Central memory CD8-positive, alpha-beta T cell (primary cell): ENCODE measurements around the gene NUP85.
"Not testable (repeated sequence)": the region's sequence is repeated elsewhere in the genome, so short reads cannot be mapped to it uniquely, and the experiment has no call there.

Source experiments
- ATAC-seq: fragments of 150-1000 bp; cut with Tn5 transposase; replicated peaks from 2 replicates; pipeline ENCODE4 v1.10.0; 2022; ENCODE audit warnings: mild to moderate bottlenecking, moderate FRiP score, moderate number of reproducible peaks; ENCODE audit not compliant: poor library complexity, severe bottlenecking; ENCODE audit errors: extremely low read depth
- DNase-seq, 2 donors: peaks; one replicate each; pipeline ENCODE4 v3.0.0; 2021; ENCODE audit warnings: low spot score in 2 of 2
- H3K27ac Mint-ChIP-seq: one replicate; pipeline ENCODE4 v1.8.0; 2022; ENCODE audit warnings: low read depth, mild to moderate bottlenecking, moderate library complexity, mixed read lengths
- H3K27me3 Mint-ChIP-seq: one replicate; pipeline ENCODE4 v1.8.0; 2022; ENCODE audit warnings: mixed read lengths
- H3K36me3 Mint-ChIP-seq: one replicate; pipeline ENCODE4 v1.8.0; 2022; ENCODE audit warnings: mild to moderate bottlenecking, moderate library complexity, mixed read lengths; ENCODE audit not compliant: insufficient read depth
- H3K4me1 Mint-ChIP-seq: one replicate; pipeline ENCODE4 v1.8.0; 2022; ENCODE audit warnings: mixed read lengths
- H3K4me3 Mint-ChIP-seq: one replicate; pipeline ENCODE4 v1.8.0; 2022; ENCODE audit warnings: mild to moderate bottlenecking, moderate library complexity, mixed read lengths
- H3K9me3 Mint-ChIP-seq: one replicate; pipeline ENCODE4 v1.8.0; 2022; ENCODE audit warnings: mixed read lengths

The NUP85 gene

GRCh38 chr17:75267411-75268232 lies 62.1 kb downstream of the NUP85 start:
- no peaks in the 10 kb centered on the region for H3K9me3 Mint-ChIP-seq
- no peak overlapping the region for H3K4me3 Mint-ChIP-seq
- ATAC-seq, result no peak
- peaks cover 17% of the 10 kb centered on the region for H3K4me1 Mint-ChIP-seq
- no peak overlapping the region for H3K27ac Mint-ChIP-seq
- peaks cover 16% of the 10 kb centered on the region for H3K36me3 Mint-ChIP-seq
- DNase-seq, result no peak
- no peaks in the 10 kb centered on the region for H3K27me3 Mint-ChIP-seq

GRCh38 chr17:75269844-75270217 lies 64.4 kb downstream of the NUP85 start:
- peaks cover 8% of the 10 kb centered on the region for H3K36me3 Mint-ChIP-seq
- H3K4me3 Mint-ChIP-seq, result peak overlapping the region; percentile 85
- no peaks in the 10 kb centered on the region for H3K9me3 Mint-ChIP-seq
- H3K4me1 Mint-ChIP-seq, result peaks cover 22% of the 10 kb centered on the region
- H3K27ac Mint-ChIP-seq, result peak overlapping the region; percentile 35
- ATAC-seq (no peak), DNase-seq (no peak)
- H3K27me3 Mint-ChIP-seq, result no peaks in the 10 kb centered on the region

- peak; percentile 27 to 31 for DNase-seq
- Mint-ChIP-seq H3K9me3 (no peaks in the 10 kb centered on the region), H3K4me3 (peak overlapping the region; percentile 85), H3K27ac (peak overlapping the region; percentile 35), H3K27me3 (no peaks in the 10 kb centered on the region), H3K36me3 (peaks cover 3% of the 10 kb centered on the region), H3K4me1 (peaks cover 22% of the 10 kb centered on the region)
- ATAC-seq, result peak; percentile 38
Measured at GRCh38 chr17:75270218-75270965, 64.9 kb downstream of the NUP85 start.

- peaks cover 22% of the 10 kb centered on the region for H3K4me1 Mint-ChIP-seq
- no peak for DNase-seq
Measured at GRCh38 chr17:75270966-75271232, 65.4 kb downstream of the NUP85 start, which contains the start of gene MIF4GD. MIF4GD (minus strand) TSS chr17:75271231; CDS start chr17:75270195, 1,036 bp downstream.

GRCh38 chr17:75271233-75271954 lies 65.9 kb downstream of the NUP85 start:
- Mint-ChIP-seq H3K4me3 (peak overlapping the region; percentile 79), H3K27ac (peak overlapping the region; percentile 35), H3K9me3 (no peaks in the 10 kb centered on the region), H3K4me1 (peaks cover 22% of the 10 kb centered on the region), H3K27me3 (no peaks in the 10 kb centered on the region), H3K36me3 (peaks cover under 1% of the 10 kb centered on the region)
- ATAC-seq (peak; percentile 85), DNase-seq (peak; percentile 81 to 88)

More at GRCh38 chr17:75270966-75271232, 65.4 kb downstream of the NUP85 start, which contains the start of gene MIF4GD:
- Mint-ChIP-seq H3K4me3 (peak within 1 kb of the TSS; percentile 85), H3K27me3 (no peaks in the 10 kb centered on the region), H3K9me3 (no peaks in the 10 kb centered on the region), H3K27ac (peak within 1 kb of the TSS; percentile 35), H3K36me3 (peaks cover 1% of the 10 kb centered on the region)
- no peak for ATAC-seq

GRCh38 chr17:75271955-75272847 lies 66.7 kb downstream of the NUP85 start:
- no peaks in the 10 kb centered on the region for H3K9me3 Mint-ChIP-seq
- DNase-seq, result no peak

GRCh38 chr17:75272848-75273184 lies 67.3 kb downstream of the NUP85 start:
- peak overlapping the region; percentile 79 for H3K4me3 Mint-ChIP-seq
- no peaks in the 10 kb centered on the region for H3K36me3 Mint-ChIP-seq
- no peak overlapping the region for H3K27ac Mint-ChIP-seq
- no peaks in the 10 kb centered on the region for H3K9me3 Mint-ChIP-seq
- no peak for ATAC-seq
- no peak for DNase-seq
- peaks cover 22% of the 10 kb centered on the region for H3K4me1 Mint-ChIP-seq
- no peaks in the 10 kb centered on the region for H3K27me3 Mint-ChIP-seq

More at GRCh38 chr17:75271955-75272847, 66.7 kb downstream of the NUP85 start:
- H3K4me1 Mint-ChIP-seq, result peaks cover 22% of the 10 kb centered on the region
- H3K27me3 Mint-ChIP-seq, result no peaks in the 10 kb centered on the region
- peak overlapping the region; percentile 79 for H3K4me3 Mint-ChIP-seq
- no peaks in the 10 kb centered on the region for H3K36me3 Mint-ChIP-seq
- no peak for ATAC-seq
- peak overlapping the region; percentile 35 for H3K27ac Mint-ChIP-seq

- Mint-ChIP-seq H3K27me3 (no peaks in the 10 kb centered on the region), H3K9me3 (no peaks in the 10 kb centered on the region), H3K4me1 (peaks cover 17% of the 10 kb centered on the region), H3K4me3 (peak overlapping the region; percentile 42), H3K27ac (peak overlapping the region; percentile 50), H3K36me3 (peaks cover 1% of the 10 kb centered on the region)
- no peak for DNase-seq
- no peak for ATAC-seq
Measured at GRCh38 chr17:75273977-75274708, 68.7 kb downstream of the NUP85 start.

- DNase-seq, result no peak
- peaks cover 11% of the 10 kb centered on the region for H3K36me3 Mint-ChIP-seq
- H3K4me3 Mint-ChIP-seq, result no peak overlapping the region
Measured at GRCh38 chr17:75277664-75278071, 72.2 kb downstream of the NUP85 start.

GRCh38 chr17:75280189-75280588 lies 74.7 kb downstream of the NUP85 start:
- H3K4me1 Mint-ChIP-seq, ATAC-seq, H3K27ac Mint-ChIP-seq, H3K27me3 Mint-ChIP-seq, H3K4me3 Mint-ChIP-seq, H3K9me3 Mint-ChIP-seq, DNase-seq: not testable (repeated sequence)
- peaks cover 13% of the 10 kb centered on the region for H3K36me3 Mint-ChIP-seq

More at GRCh38 chr17:75277664-75278071, 72.2 kb downstream of the NUP85 start:
- H3K27me3 Mint-ChIP-seq, result no peaks in the 10 kb centered on the region
- no peak for ATAC-seq
- H3K9me3 Mint-ChIP-seq, result no peaks in the 10 kb centered on the region
- no peak overlapping the region for H3K27ac Mint-ChIP-seq
- peaks cover 5% of the 10 kb centered on the region for H3K4me1 Mint-ChIP-seq

GRCh38 chr17:75285123-75285522 lies 79.6 kb downstream of the NUP85 start:
- ATAC-seq, result no peak
- H3K9me3 Mint-ChIP-seq, result no peaks in the 10 kb centered on the region
- peaks cover 21% of the 10 kb centered on the region for H3K36me3 Mint-ChIP-seq
- H3K27me3 Mint-ChIP-seq, result no peaks in the 10 kb centered on the region
- H3K4me3 Mint-ChIP-seq, result no peak overlapping the region
- no peak overlapping the region for H3K27ac Mint-ChIP-seq
- H3K4me1 Mint-ChIP-seq, result peaks cover 8% of the 10 kb centered on the region
- no peak for DNase-seq
